Stimulated activated naive B cell treated with anti-CD40 and anti-IgM and Interleukin-4, amounts not matched to agents 10 μg/mL and 1 μg/mL and 100 μg/mL, for 72 hours (primary cell): ENCODE measurements around the gene PPP1R37.

ENCODE experiments used
- ATAC-seq, 2 donors: fragments of 150-1000 bp; cut with Tn5 transposase; replicated peaks; 2 replicates each; pipeline ENCODE4 v1.10.0; 2021; ENCODE audit warnings: moderate library complexity in 1 of 2
- DNase-seq: peaks from one replicate; pipeline ENCODE4 v3.0.0; 2021
- H3K27ac Mint-ChIP-seq: one replicate; pipeline ENCODE4 v1.8.0; 2022; ENCODE audit warnings: mild to moderate bottlenecking, mixed read lengths
- H3K27me3 Mint-ChIP-seq, 2 donors: one replicate each; pipeline ENCODE4 v1.8.0; 2022; ENCODE audit warnings: mixed read lengths in 2 of 2
- H3K36me3 Mint-ChIP-seq, 2 donors: one replicate each; pipeline ENCODE4 v1.8.0; 2022; ENCODE audit warnings: mixed read lengths in 2 of 2, mild to moderate bottlenecking in 1 of 2
- H3K4me1 Mint-ChIP-seq, 2 donors: one replicate each; pipeline ENCODE4 v1.8.0; 2022; ENCODE audit warnings: mixed read lengths in 2 of 2, mild to moderate bottlenecking in 1 of 2
- H3K4me3 Mint-ChIP-seq, 2 donors: one replicate each; pipeline ENCODE4 v1.8.0; 2022; ENCODE audit warnings: mild to moderate bottlenecking in 2 of 2, mixed read lengths in 2 of 2, moderate library complexity in 1 of 2
- H3K9me3 Mint-ChIP-seq, 2 donors: one replicate each; pipeline ENCODE4 v1.8.0; 2022; ENCODE audit warnings: mixed read lengths in 2 of 2, mild to moderate bottlenecking in 1 of 2

PPP1R37 gene

DNA sequence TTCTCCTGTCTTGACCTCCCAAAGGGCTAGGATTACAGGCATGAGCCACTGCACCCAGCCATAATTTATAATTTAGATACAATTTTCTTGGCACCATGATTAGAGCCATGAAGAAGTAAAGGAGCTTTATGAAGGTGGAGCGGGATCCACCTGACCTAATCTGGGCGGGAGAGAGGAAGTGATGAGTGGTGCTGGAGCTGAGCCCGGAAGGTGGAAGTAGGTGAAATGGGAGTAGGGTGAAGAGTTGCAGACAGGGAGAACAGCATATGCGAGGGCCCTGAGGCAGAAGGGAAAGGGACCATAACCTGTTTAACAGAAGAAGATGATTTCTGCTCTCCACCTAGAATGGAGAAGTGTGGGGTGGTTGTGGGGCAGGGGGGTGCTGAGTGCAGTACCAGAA, 89.8 kb downstream of the PPP1R37 start:
- H3K27me3 Mint-ChIP-seq, result no peaks in the 10 kb centered on the region
- H3K4me1 Mint-ChIP-seq, result peaks cover 30 to 58% of the 10 kb centered on the region in 2 donors
- no peak overlapping the region for H3K27ac Mint-ChIP-seq
- H3K9me3 Mint-ChIP-seq, result no peaks in the 10 kb centered on the region
- ATAC-seq, result no peak
- H3K4me3 Mint-ChIP-seq, result no peak overlapping the region
- DNase-seq, result no peak
- H3K36me3 Mint-ChIP-seq, result peaks cover 11 to 16% of the 10 kb centered on the region in 2 donors

DNA sequence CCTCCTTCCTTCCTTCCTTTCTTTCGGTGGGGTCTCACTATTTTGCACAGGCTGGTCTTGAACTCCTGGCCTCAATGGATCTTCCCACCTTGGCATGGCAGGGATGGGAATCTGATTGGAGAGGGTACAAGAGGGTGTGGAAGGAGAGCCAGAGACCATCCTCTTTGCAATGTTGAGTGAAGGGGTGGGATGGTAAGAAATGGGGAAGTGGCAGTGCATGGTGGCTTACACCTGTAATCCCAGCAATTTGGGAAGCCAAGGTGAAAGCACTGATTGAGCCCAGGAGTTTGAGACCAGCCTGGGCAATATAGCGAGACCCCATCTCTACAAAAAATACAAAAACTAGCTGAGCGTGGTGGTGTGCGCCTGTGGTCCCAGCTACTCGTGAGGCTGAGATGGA, 91.1 kb downstream of the PPP1R37 start:
- no peaks in the 10 kb centered on the region for H3K9me3 Mint-ChIP-seq
- H3K4me3 Mint-ChIP-seq, result no peak overlapping the region
- H3K27me3 Mint-ChIP-seq, result no peaks in the 10 kb centered on the region
- peaks cover 11 to 16% of the 10 kb centered on the region in 2 donors for H3K36me3 Mint-ChIP-seq
- DNase-seq (no peak), ATAC-seq (no peak)
- peaks cover 30 to 58% of the 10 kb centered on the region in 2 donors for H3K4me1 Mint-ChIP-seq
- no peak overlapping the region for H3K27ac Mint-ChIP-seq

DNA sequence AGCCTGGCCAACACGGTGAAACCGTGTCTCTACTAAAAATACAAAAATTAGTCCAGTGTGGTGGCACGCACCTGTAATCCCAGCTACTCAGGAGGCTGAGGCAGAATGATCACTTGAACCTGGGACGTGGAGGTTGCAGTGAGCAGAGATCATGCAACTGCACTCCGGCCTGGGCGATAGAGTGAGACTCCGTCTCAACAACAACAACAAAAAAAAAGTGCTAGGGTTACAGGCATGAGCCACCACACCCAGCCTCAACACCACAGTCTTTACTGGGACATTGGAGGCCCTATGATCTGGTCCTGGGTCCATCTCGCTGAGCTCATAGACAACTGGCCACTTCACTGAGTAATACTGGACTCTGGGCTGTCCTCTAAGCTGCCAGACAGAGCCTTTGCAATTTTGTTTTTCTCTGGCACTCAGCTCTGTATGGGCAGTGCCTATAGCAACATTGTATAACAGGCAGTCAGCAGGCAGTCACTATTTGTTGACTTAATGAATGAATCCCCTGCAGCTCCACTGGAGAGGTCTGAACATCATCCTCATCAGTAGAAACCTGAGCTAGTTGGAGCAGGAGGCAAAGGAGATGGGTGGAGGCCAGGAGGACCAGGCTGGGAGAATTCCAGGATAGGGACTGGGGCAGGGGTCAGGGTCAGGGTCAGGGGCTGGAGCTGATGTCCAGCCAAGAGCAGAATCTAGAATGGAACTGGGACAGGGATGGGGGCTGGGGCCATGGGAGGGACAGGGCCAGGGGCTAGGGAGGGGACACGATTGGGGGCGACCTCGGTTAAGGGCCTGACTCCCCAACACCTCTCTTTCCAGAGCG, 93.7 kb downstream of the PPP1R37 start:
- Mint-ChIP-seq H3K36me3 (peaks cover 11 to 15% of the 10 kb centered on the region in 2 donors), H3K27me3 (no peaks in the 10 kb centered on the region), H3K9me3 (no peaks in the 10 kb centered on the region), H3K4me3 (no peak overlapping the region), H3K27ac (no peak overlapping the region), H3K4me1 (peaks cover 17 to 38% of the 10 kb centered on the region in 2 donors)
- ATAC-seq (no peak), DNase-seq (no peak)

DNA sequence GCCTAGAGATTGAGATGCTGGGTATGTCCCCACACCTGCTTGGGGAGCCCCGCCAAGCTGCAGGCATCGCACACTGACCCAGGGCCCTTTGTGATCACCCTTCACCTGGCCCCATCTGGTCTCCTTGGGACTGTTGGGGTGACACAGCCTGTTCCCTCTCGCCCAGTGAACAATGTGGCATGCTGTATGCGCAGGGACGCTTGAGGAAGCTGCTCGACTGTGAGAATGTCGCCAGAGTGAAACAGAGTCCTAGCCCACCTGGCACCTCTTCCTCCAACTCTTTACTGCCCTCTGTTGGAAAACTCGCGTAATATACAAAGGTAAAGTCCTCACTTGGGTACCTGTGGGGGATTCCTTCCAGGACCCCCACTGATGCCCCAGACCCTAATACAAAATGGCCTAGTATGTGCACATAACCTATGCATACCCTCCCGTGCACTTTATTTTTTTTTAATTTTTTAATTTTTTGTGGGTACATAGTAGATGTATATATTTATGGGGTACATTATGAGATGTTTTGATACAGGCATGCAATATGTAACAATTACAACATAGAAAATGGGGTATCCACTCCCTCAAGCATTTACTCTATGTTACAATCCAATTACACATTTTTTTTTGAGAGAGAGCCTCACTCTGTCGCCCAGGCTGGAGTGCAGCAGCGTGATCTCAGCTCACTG, 94.6 kb downstream of the PPP1R37 start:
- Mint-ChIP-seq H3K36me3 (peaks cover 10 to 13% of the 10 kb centered on the region in 2 donors), H3K27me3 (no peaks in the 10 kb centered on the region), H3K4me1 (peaks cover 17 to 32% of the 10 kb centered on the region in 2 donors), H3K4me3 (no peak overlapping the region), H3K27ac (no peak overlapping the region), H3K9me3 (no peaks in the 10 kb centered on the region)
- ATAC-seq (peak; percentile 87 to 90), DNase-seq (no peak)

DNA sequence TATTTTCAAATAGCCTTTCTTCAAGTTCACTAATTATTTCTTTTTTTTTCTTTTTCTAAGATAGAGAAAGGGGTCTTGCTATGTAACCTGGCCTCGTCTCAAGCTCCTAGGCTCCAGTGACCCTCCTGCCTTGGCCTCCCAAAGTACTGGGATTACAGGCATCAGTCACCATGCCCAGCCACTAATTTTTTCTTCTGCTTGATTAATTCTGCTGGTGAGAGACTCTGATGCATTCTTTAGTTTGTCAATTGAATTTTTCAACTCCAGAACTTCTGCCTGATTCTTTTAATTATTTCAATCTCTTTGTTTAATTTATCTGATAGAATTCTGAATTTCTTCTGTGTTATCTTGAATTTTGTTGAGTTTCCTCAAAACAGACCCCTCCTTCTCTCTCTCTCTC, 97.0 kb downstream of the PPP1R37 start:
- Mint-ChIP-seq H3K4me3 (no peak overlapping the region), H3K27me3 (no peaks in the 10 kb centered on the region), H3K9me3 (no peaks in the 10 kb centered on the region), H3K27ac (no peak overlapping the region), H3K4me1 (peaks cover 6 to 15% of the 10 kb centered on the region in 2 donors), H3K36me3 (peaks cover 8 to 9% of the 10 kb centered on the region in 2 donors)
- ATAC-seq, result no peak
- no peak for DNase-seq

DNA sequence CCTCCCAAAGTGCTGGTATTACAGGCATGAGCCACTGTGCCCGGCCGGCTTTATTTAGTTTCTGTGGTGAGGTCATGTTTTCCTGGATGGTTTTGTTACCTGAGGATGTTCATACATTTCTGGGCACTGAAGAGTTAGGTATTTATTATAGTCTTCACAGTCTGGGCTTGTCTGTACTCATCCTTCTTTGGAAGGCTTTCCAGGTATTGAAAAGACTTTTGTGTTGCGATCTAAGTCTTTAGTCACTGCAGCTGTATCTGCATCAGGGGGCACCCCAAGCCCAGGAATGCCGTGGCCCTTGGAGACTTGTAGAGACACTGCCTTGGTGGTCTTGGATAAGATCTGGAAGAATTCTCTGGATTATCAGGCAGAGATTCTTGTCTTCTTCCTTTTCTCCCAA, 98.4 kb downstream of the PPP1R37 start:
- Mint-ChIP-seq H3K27me3 (no peaks in the 10 kb centered on the region), H3K36me3 (peaks cover 8 to 9% of the 10 kb centered on the region in 2 donors), H3K4me1 (peaks cover 5 to 10% of the 10 kb centered on the region in 2 donors), H3K27ac (no peak overlapping the region), H3K4me3 (no peak overlapping the region), H3K9me3 (no peaks in the 10 kb centered on the region)
- DNase-seq (no peak), ATAC-seq (no peak)

DNA sequence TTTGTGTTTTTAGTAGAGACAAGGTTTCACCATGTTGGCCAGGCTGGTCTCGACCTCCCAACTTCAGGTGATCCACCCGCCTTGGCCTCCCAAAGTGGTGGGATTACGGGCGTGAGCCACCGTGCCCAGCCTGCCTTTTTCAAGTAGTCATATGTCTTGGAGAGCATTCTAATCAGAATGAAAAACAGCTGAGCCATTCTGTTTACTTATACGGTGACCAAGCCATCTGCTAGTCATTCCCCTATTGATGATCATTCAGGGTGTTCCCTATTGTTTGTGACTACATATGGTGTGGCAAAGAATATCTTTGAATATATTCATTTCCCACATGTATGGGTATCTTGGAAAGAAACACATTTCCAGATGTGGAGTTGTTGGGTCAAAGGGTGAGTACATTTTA, 102.8 kb downstream of the PPP1R37 start:
- ATAC-seq, result no peak

More for the DNA sequence above, 102.8 kb downstream of the PPP1R37 start:
- Mint-ChIP-seq H3K36me3 (peaks cover 0 to 3% of the 10 kb centered on the region in 2 donors), H3K9me3 (no peaks in the 10 kb centered on the region), H3K27ac (no peak overlapping the region), H3K27me3 (peaks cover 4 to 6% of the 10 kb centered on the region in 2 donors), H3K4me1 (no peaks in the 10 kb centered on the region), H3K4me3 (no peak overlapping the region)
- DNase-seq, result no peak
